Measurements from ENCODE around the gene WWP2.
A peak's percentile ranks its signal among the peaks of the same experiment; 100 is the strongest.

WWP2 gene

GRCh38 chr16:69720822-69721430 lies 41.2 kb upstream of the WWP2 start:
- H3K79me2 ChIP-seq (ENCODE audit: insufficient read depth, low read depth) = peaks cover 22% of the 10 kb centered on the region; the same call in 1 of the 2 replicates

DNA sequence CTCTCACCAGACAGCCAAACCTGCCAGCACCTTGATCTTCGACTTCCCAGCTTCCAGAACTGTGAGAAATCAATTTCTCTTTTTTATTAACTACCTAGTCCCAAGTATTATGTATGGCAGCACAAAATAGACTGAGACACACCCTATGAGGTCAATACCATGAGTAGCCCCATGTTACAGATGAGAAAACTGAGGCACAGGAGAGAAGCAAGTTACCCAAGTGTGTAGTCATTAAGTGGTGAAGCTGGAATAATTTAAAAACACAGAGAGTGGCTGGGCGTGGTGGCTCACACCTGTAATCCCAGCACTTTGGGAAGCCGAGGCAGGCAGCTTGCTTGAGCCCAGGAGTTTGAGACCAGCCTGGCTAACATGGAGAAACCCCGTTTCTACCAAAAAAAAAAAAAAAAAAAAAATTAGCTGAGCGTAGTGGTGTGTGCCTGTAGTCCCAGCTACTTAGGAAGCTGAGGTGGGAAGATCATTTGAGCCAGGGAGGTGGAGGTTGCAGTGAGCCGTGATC lies 40.6 kb upstream of the WWP2 start:
- Histone ChIP-seq H3K79me2 (ENCODE audit: insufficient read depth, low read depth) (peaks cover 23% of the 10 kb centered on the region; the same call in 1 of the 2 replicates), H4K20me1 (ENCODE audit: insufficient read depth) (no peaks in the 10 kb centered on the region), H3K9ac (no peak overlapping the region), H3K27me3 (ENCODE audit: insufficient read depth, low read depth) (no peaks in the 10 kb centered on the region), H3K4me1 (ENCODE audit: low read depth, poor library complexity, severe bottlenecking) (peaks cover 51% of the 10 kb centered on the region), H2AFZ (ENCODE audit: low read depth) (no peak overlapping the region), H3K4me3 (IDR thresholded peaks at IDR 0.05; ENCODE audit: insufficient read depth, low read depth, low read length) (no peak overlapping the region), H3K36me3 (ENCODE audit: insufficient read depth) (no peaks in the 10 kb centered on the region), H3K4me2 (no peak overlapping the region), H3K27ac (no peak overlapping the region)
- TF ChIP-seq, protein P1, sequence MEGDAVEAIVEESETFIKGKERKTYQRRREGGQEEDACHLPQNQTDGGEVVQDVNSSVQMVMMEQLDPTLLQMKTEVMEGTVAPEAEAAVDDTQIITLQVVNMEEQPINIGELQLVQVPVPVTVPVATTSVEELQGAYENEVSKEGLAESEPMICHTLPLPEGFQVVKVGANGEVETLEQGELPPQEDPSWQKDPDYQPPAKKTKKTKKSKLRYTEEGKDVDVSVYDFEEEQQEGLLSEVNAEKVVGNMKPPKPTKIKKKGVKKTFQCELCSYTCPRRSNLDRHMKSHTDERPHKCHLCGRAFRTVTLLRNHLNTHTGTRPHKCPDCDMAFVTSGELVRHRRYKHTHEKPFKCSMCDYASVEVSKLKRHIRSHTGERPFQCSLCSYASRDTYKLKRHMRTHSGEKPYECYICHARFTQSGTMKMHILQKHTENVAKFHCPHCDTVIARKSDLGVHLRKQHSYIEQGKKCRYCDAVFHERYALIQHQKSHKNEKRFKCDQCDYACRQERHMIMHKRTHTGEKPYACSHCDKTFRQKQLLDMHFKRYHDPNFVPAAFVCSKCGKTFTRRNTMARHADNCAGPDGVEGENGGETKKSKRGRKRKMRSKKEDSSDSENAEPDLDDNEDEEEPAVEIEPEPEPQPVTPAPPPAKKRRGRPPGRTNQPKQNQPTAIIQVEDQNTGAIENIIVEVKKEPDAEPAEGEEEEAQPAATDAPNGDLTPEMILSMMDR (conservative IDR thresholded peaks at IDR 0.05; ENCODE audit: low read depth, low read length) = no peak

More at GRCh38 chr16:69720822-69721430, 41.2 kb upstream of the WWP2 start:
- Histone ChIP-seq H3K27me3 (ENCODE audit: insufficient read depth, low read depth) (no peaks in the 10 kb centered on the region), H3K27ac (no peak overlapping the region), H3K4me2 (no peak overlapping the region), H2AFZ (ENCODE audit: low read depth) (no peak overlapping the region), H3K36me3 (ENCODE audit: insufficient read depth) (no peaks in the 10 kb centered on the region), H3K4me3 (IDR thresholded peaks at IDR 0.05; ENCODE audit: insufficient read depth, low read depth, low read length) (no peak overlapping the region), H3K9ac (no peak overlapping the region), H3K4me1 (ENCODE audit: low read depth, poor library complexity, severe bottlenecking) (peaks cover 50% of the 10 kb centered on the region), H4K20me1 (ENCODE audit: insufficient read depth) (no peaks in the 10 kb centered on the region)
- TF ChIP-seq, protein P1 (conservative IDR thresholded peaks at IDR 0.05; ENCODE audit: low read depth, low read length) = no peak

GRCh38 chr16:69724414-69724873 lies 37.7 kb upstream of the WWP2 start:
- no peak overlapping the region for H3K4me3 ChIP-seq (IDR thresholded peaks at IDR 0.05; ENCODE audit: insufficient read depth, low read depth, low read length)
- H3K9ac ChIP-seq = no peak overlapping the region
- no peak overlapping the region for H2AFZ ChIP-seq (ENCODE audit: low read depth)
- peaks cover 58% of the 10 kb centered on the region for H3K4me1 ChIP-seq (ENCODE audit: low read depth, poor library complexity, severe bottlenecking)
- no peak overlapping the region; the same call in 1 of the 2 replicates for H3K4me2 ChIP-seq
- peak overlapping the region; percentile 8; the same call in 1 of the 2 replicates for H3K27ac ChIP-seq
- TF ChIP-seq, protein P1 (conservative IDR thresholded peaks at IDR 0.05; ENCODE audit: low read depth, low read length) = no peak
- H4K20me1 ChIP-seq (ENCODE audit: insufficient read depth) = no peaks in the 10 kb centered on the region
- no peaks in the 10 kb centered on the region for H3K36me3 ChIP-seq (ENCODE audit: insufficient read depth)
- H3K27me3 ChIP-seq (ENCODE audit: insufficient read depth, low read depth) = no peaks in the 10 kb centered on the region
- H3K79me2 ChIP-seq (ENCODE audit: insufficient read depth, low read depth) = peaks cover 31% of the 10 kb centered on the region; the same call in 1 of the 2 replicates

DNA sequence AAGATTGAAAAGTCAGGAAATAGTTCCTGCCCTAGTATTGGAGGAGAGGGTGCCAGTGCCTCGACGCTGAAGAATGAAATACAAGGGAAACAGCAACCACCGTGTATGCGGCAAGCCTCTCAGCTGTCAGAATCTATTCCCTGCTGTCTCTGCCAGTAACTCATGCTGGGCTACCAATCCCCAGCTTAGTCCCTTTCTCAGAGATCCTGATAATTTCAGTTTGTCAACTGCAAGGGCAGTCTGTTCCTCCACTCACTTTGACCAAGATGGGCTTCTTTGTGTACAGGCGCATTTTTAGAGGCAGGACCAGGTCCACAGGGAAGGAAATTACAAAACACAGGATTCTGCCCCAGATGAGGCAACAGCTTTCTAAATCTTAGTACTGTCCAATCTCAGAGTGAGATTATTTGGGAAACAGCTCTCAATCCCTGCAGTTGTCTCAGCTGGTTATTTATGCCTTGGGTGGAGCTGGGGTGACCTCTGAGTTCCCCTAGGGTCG lies 37.1 kb upstream of the WWP2 start:
- peaks cover 31% of the 10 kb centered on the region; the same call in 1 of the 2 replicates for H3K79me2 ChIP-seq (ENCODE audit: insufficient read depth, low read depth)
- peak overlapping the region; percentile 96; the same call in 1 of the 2 replicates for H3K4me2 ChIP-seq
- H3K4me1 ChIP-seq (ENCODE audit: low read depth, poor library complexity, severe bottlenecking) = peaks cover 58% of the 10 kb centered on the region
- no peaks in the 10 kb centered on the region for H4K20me1 ChIP-seq (ENCODE audit: insufficient read depth)
- H3K4me3 ChIP-seq (IDR thresholded peaks at IDR 0.05; ENCODE audit: insufficient read depth, low read depth, low read length) = no peak overlapping the region
- no peaks in the 10 kb centered on the region for H3K36me3 ChIP-seq (ENCODE audit: insufficient read depth)
- no peak overlapping the region for H3K9ac ChIP-seq
- no peak overlapping the region for H2AFZ ChIP-seq (ENCODE audit: low read depth)
- no peaks in the 10 kb centered on the region for H3K27me3 ChIP-seq (ENCODE audit: insufficient read depth, low read depth)
- TF ChIP-seq, protein P1 (conservative IDR thresholded peaks at IDR 0.05; ENCODE audit: low read depth, low read length) = no peak
- H3K27ac ChIP-seq = peak overlapping the region; percentile 96; the same call in 1 of the 2 replicates
